GM12878 (cell line): Measurements from ENCODE around the gene ADAMTS2. TPM values are rescaled to one million over a fixed set of nuclear protein-coding genes. Genes with fewer than 3 reads are reported as not detected.

Experiments
- ATAC-seq: fragments of 200-7000 bp; cut with Tn5 transposase; 3 replicates; pipeline ENCODE4 v1.9.1; 2020; ENCODE audit warnings: mild to moderate bottlenecking, moderate library complexity
- BruUV-seq: library from RNA; stranded (reverse); fragments of 400-500 nt; replicated peaks from 2 replicates; lab custom pipeline; 2021; lab: Mats Ljungman, UMichigan
- CTCF ChIA-PET: fragments of 300-600 bp; sonication (Branson Sonifier 250); formaldehyde crosslinking; extraction: SDS; loops from one replicate; lab custom pipeline; 2021; ENCODE audit warnings: inconsistent platforms; lab: Yijun Ruan, JAX
- POLR2A ChIA-PET: fragments of 350-600 bp; formaldehyde crosslinking; extraction: SDS; loops from one replicate; lab custom pipeline; 2021; ENCODE audit warnings: inconsistent platforms; lab: Charles Lee
- RAD21 ChIA-PET: fragments of 300-600 bp; sonication (Branson Sonifier 250); formaldehyde crosslinking; loops from one replicate; lab custom pipeline; 2023; ENCODE audit warnings: antibody characterized with exemption; ENCODE audit not compliant: unreplicated experiment; lab: Charles Lee
- SMC1A ChIA-PET: fragments of 300-600 bp; sonication (Branson Sonifier 250); formaldehyde crosslinking; loops from one replicate; lab custom pipeline; 2023; ENCODE audit not compliant: unreplicated experiment, uncharacterized antibody; lab: Charles Lee
- DNase-seq: peaks from one replicate; pipeline ENCODE4 v3.0.0-alpha.2; 2011; ENCODE audit warnings: low read depth, low spot score
- FAIRE-seq: peaks from 3 replicates; lab custom pipeline; 2011; peaks lifted over from hg19 to GRCh38; lab: Jason Lieb, UNC
- H2AFZ ChIP-seq: 2 replicates; pipeline ENCODE4 v1.6.0; 2011; ENCODE audit warnings: low read depth, low read length, control low read depth; ENCODE audit not compliant: control insufficient read depth
- H3K27ac ChIP-seq: 2 replicates; pipeline ENCODE4 v1.5.1; 2011; ENCODE audit warnings: control low read depth; ENCODE audit not compliant: control insufficient read depth, insufficient read depth
- H3K27me3 ChIP-seq, 2 experiments: replicated peaks in 1 of 2; 2 replicates each; pipeline versions ENCODE4 v1.6.0 to v1.6.1; 2011; ENCODE audit warnings: low read length in 1 of 2; ENCODE audit not compliant: control insufficient read depth in 2 of 2, insufficient read depth in 2 of 2
- H3K36me3 ChIP-seq, 2 experiments: 2 replicates each; pipeline ENCODE4 v1.5.1; 2011; ENCODE audit warnings: low read length in 1 of 2; ENCODE audit not compliant: control insufficient read depth in 2 of 2, insufficient read depth in 2 of 2
- H3K4me1 ChIP-seq: 2 replicates; pipeline ENCODE4 v1.6.1; 2011; ENCODE audit warnings: mild to moderate bottlenecking, low read length, moderate library complexity, mixed read lengths; ENCODE audit not compliant: control insufficient read depth, insufficient read depth
- H3K4me2 ChIP-seq: 2 replicates; pipeline ENCODE4 v1.6.0; 2011; ENCODE audit warnings: control low read depth; ENCODE audit not compliant: control insufficient read depth, insufficient read depth
- H3K4me3 ChIP-seq: fragments of 200-600 bp; sonication (generic); 2 replicates; pipeline ENCODE4 v1.5.1; 2016
- H3K79me2 ChIP-seq: 2 replicates; pipeline ENCODE4 v1.6.0; 2011; ENCODE audit warnings: low read length; ENCODE audit not compliant: control insufficient read depth, insufficient read depth
- H3K9ac ChIP-seq: 2 replicates; pipeline ENCODE4 v1.8.0; 2011; ENCODE audit warnings: low read length, control low read depth, mixed read lengths; ENCODE audit not compliant: control insufficient read depth, insufficient read depth
- H3K9me3 ChIP-seq: replicated peaks from 3 replicates; pipeline ENCODE4 v1.5.1; 2011; ENCODE audit warnings: mild to moderate bottlenecking, low read length; ENCODE audit not compliant: control insufficient read depth, insufficient read depth
- H4K20me1 ChIP-seq: 2 replicates; pipeline ENCODE4 v1.6.0; 2011; ENCODE audit not compliant: control insufficient read depth, insufficient read depth
- ATF7 ChIP-seq: fragments of 450-650 bp; IDR thresholded peaks from 2 replicates; pipeline ENCODE4 v1.6.1; 2016; ENCODE audit warnings: low read depth, mild to moderate bottlenecking
- KDM1A ChIP-seq: fragments of 200-600 bp; sonication (generic); IDR thresholded peaks from 2 replicates; pipeline ENCODE4 v1.6.1; 2016; ENCODE audit warnings: borderline replicate concordance
- MTA3 ChIP-seq: IDR thresholded peaks from 2 replicates; pipeline ENCODE4 v1.6.1; 2012; ENCODE audit warnings: low read length, inconsistent platforms, borderline replicate concordance
- NFYA ChIP-seq: IDR thresholded peaks from 2 replicates; pipeline ENCODE4 v1.6.1; 2011; ENCODE audit warnings: low read depth, mild to moderate bottlenecking, low read length, improper control_type of control experiment, borderline replicate concordance
- SMC3 ChIP-seq: IDR thresholded peaks from 2 replicates; pipeline ENCODE4 v1.6.1; 2011; ENCODE audit warnings: low read length, improper control_type of control experiment, borderline replicate concordance
- SREBF1 ChIP-seq: IDR thresholded peaks from 2 replicates; pipeline ENCODE4 v1.6.1; 2012; ENCODE audit warnings: mild to moderate bottlenecking, low read length
- SREBF2 ChIP-seq: IDR thresholded peaks from 2 replicates; pipeline ENCODE4 v1.6.1; 2012; ENCODE audit warnings: mild to moderate bottlenecking, low read length
- SUPT20H ChIP-seq: IDR thresholded peaks from 2 replicates; pipeline ENCODE4 v1.6.1; 2011; ENCODE audit warnings: low read depth, mild to moderate bottlenecking, low read length, moderate library complexity, borderline replicate concordance; ENCODE audit not compliant: control insufficient read depth
- SUZ12 ChIP-seq: fragments of 200-600 bp; sonication (generic); IDR thresholded peaks from one replicate; pipeline ENCODE4 v1.6.1; 2018; ENCODE audit warnings: antibody characterized with exemption, mild to moderate bottlenecking; ENCODE audit not compliant: unreplicated experiment
- ZNF384 ChIP-seq: IDR thresholded peaks from 2 replicates; pipeline ENCODE4 v1.6.1; 2012; ENCODE audit warnings: low read depth, mild to moderate bottlenecking, low read length, improper control_type of control experiment, borderline replicate concordance
- WGBS: methylation state at CpG from one replicate; pipeline ENCODE4 v1.1.6; 2016; ENCODE audit warnings: low lambda C conversion rate; ENCODE audit not compliant: insufficient replicate concordance, insufficient coverage; ENCODE audit errors: missing lambda C conversion rate; 5-methylcytosine and 5-hydroxymethylcytosine counted together
- in situ Hi-C: fragments of 300-500 bp; cut with MboI; formaldehyde crosslinking; loops from 9 replicates; pipeline ENCODE4 v1.14.3; 2018; ENCODE audit warnings: mixed read lengths
- intact Hi-C: fragments of 100-400 bp; cut with micrococcal nuclease; formaldehyde crosslinking; loops from one replicate; pipeline ENCODE4 v1.14.2; 2022; ENCODE audit not compliant: unreplicated experiment
- polyA plus RNA-seq, 11 experiments: library from polyadenylated mRNA; depleted of rRNA in 4 of 11; unstranded in 6 of 11; stranded (reverse) in 5 of 11; fragments of >200 nt; fragmentation: Nextera tagmentation in 4 of 11; fragmentation: Illumina TruSeq in 1 of 11; extraction: Ambion mirVana in 4 of 11; extraction: Trizol in 1 of 11; gene quantifications; 1 replicate in 1 of 11; 2 replicates in 10 of 11; pipeline versions ENCODE4 v1.2.1 to v1.2.3, GENCODE V29; 2011 to 2016; ENCODE audit warnings: inconsistent platforms in 2 of 11, missing spikeins in 2 of 11, low read depth in 1 of 11
- total RNA-seq, 4 experiments: library from RNA; depleted of rRNA in 3 of 4; stranded (reverse); fragments of >200 nt in 3 of 4; fragmentation: Illumina TruSeq in 1 of 4; extraction: Trizol in 1 of 4; gene quantifications; 2 replicates each; pipeline versions ENCODE4 v1.2.1 to v1.2.3, GENCODE V29; 2013 to 2021

The ADAMTS2 gene
- total and polyA plus RNA-seq, 10 of the 15 experiments (the other 5 are each of a cell fraction or from before 2014, with no cell fraction given), result 0.03 to 0.05 TPM; not detected in 8

GRCh38 chr5:179268399-179268952 lies 76.8 kb downstream of the ADAMTS2 start:
- ChIA-PET RAD21 (no interaction called here), SMC1A (no interaction called here), POLR2A (no interaction called here), CTCF (no interaction called here)
- Histone ChIP-seq H3K9me3 (no peaks in the 10 kb centered on the region; the same call in 2 of the 3 replicates), H3K4me3 (no peak overlapping the region), H3K36me3 (no peaks in the 10 kb centered on the region), H3K4me1 (no peaks in the 10 kb centered on the region), H3K9ac (no peak overlapping the region), H4K20me1 (no peaks in the 10 kb centered on the region), H3K79me2 (no peaks in the 10 kb centered on the region), H2AFZ (no peak overlapping the region), H3K27ac (no peak overlapping the region), H3K27me3 (no peaks in the 10 kb centered on the region), H3K4me2 (no peak overlapping the region)
- no peak for TF ChIP-seq SMC3
- intact Hi-C loops (no loop called here), in situ Hi-C loops (no loop called here)
- DNase-seq (no peak), ATAC-seq (no peak), FAIRE-seq (no peak)
- WGBS, result 51% methylated on average over 16 of the region's 16 CpGs
- BruUV-seq, result no TSS peak

GRCh38 chr5:179267671-179268083 lies 77.6 kb downstream of the ADAMTS2 start:
- Histone ChIP-seq H2AFZ (no peak overlapping the region), H3K27me3 (no peaks in the 10 kb centered on the region), H3K4me2 (no peak overlapping the region), H3K27ac (no peak overlapping the region), H3K4me3 (no peak overlapping the region)
- SMC1A ChIA-PET, result no interaction called here
- FAIRE-seq (no peak), ATAC-seq (no peak)
- RAD21 ChIA-PET, result no interaction called here
- TF ChIP-seq SUPT20H, result no peak
- TF ChIP-seq NFYA, result no peak
- no peak for TF ChIP-seq ZNF384
- TF ChIP-seq SREBF1, result no peak
- no peak for TF ChIP-seq SUZ12
- TF ChIP-seq SREBF2, result no peak
- no peak for TF ChIP-seq MTA3
- TF ChIP-seq KDM1A, result no peak
- TF ChIP-seq ATF7, result no peak
- TF ChIP-seq, all 136 proteins: peak for 0
- Histone ChIP-seq H4K20me1 (no peaks in the 10 kb centered on the region), H3K4me1 (no peaks in the 10 kb centered on the region), H3K9ac (no peak overlapping the region), H3K9me3 (no peaks in the 10 kb centered on the region; the same call in 2 of the 3 replicates), H3K36me3 (no peaks in the 10 kb centered on the region), H3K79me2 (no peaks in the 10 kb centered on the region)
- in situ Hi-C loops, result no loop called here
- intact Hi-C loops, result no loop called here
- no TSS peak for BruUV-seq
- ChIA-PET POLR2A (no interaction called here), CTCF (no interaction called here)
- DNase-seq, result no peak
- WGBS, result 18% methylated on average over 10 of the region's 10 CpGs
